ENCODE measurements around the gene CHRNE. TPM values are rescaled to one million over a fixed set of nuclear protein-coding genes. Genes with fewer than 3 reads are reported as not detected.
A peak's percentile ranks its signal among the peaks of the same experiment; 100 is the strongest.

CHRNE gene
- total and polyA plus RNA-seq, 2 of the 8 experiments (the other 6 are each of a cell fraction or from before 2014, with no cell fraction given): 0.15 to 0.33 TPM

DNA sequence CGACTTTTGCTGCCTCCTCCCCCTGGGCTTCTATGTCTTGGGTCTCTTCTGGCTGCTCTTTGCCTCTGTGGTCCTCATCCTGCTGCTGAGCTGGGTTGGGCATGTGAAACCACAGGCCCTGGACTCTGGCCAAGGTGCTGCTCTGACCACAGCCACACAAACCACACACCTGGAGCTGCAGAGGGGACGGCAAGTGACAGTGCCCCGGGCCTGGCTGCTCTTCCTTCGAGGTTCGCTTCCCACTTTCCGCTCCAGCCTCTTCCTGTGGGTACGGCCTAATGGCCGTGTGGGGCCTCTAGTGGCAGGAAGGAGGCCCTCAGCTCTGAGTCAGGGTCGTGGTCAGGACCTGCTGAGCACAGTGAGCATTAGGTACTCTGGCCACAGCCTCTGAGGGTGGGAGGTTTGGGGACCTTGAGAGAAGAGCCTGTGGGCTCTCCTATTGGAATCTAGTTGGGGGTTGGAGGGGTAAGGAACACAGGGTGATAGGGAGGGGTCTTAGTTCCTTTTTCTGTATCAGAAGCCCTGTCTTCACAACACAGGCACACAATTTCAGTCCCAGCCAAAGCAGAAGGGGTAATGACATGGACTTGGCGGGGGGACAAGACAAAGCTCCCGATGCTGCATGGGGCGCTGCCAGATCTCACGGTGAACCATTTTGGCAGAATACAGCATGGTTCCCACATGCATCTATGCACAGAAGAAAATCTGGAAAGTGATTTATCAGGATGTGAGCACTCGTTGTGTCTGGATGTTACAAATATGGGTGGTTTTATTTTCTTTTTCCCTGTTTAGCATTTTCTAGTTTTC lies 31.5 kb upstream of the CHRNE start (continued):
- TF ChIP-seq CBX5 (IDR thresholded peaks at IDR 0.05; ENCODE audit: low read depth, low read length) (no peak), RAD21 (IDR thresholded peaks at IDR 0.05 in 1 of 2, conservative IDR thresholded peaks at IDR 0.05 in 1 of 2; ENCODE audit: low read depth in 2 of 2, low read length in 2 of 2) (peak; percentile 25 to 52; a peak in 3 of 4 replicates)

Data from H1 (cell line).